HCT116 (cell line): ENCODE measurements around the gene PTPRZ1. TPM values are rescaled to one million over a fixed set of nuclear protein-coding genes. Genes with fewer than 3 reads are reported as not detected.

ENCODE experiments used
- ATAC-seq: fragments of 200-7000 bp; cut with Tn5 transposase; 2 replicates; pipeline ENCODE4 v1.9.1; 2020; ENCODE audit warnings: mild to moderate bottlenecking, moderate library complexity
- BruUV-seq: library from RNA; stranded (reverse); fragments of 400-500 nt; replicated peaks from 2 replicates; lab custom pipeline; 2021; lab: Mats Ljungman, UMichigan
- CTCF ChIA-PET: fragments of 300-600 bp; sonication (Branson Sonifier 250); formaldehyde crosslinking; loops from one replicate; lab custom pipeline; 2021; ENCODE audit warnings: antibody characterized with exemption; lab: Charles Lee
- POLR2A ChIA-PET: fragments of 300-600, 350-600 bp; sonication (Branson Sonifier 250); formaldehyde crosslinking; loops from one replicate; lab custom pipeline; 2021; ENCODE audit warnings: antibody characterized with exemption; lab: Charles Lee
- RAD21 ChIA-PET, 2 experiments: fragments of 300-600 bp; sonication (Branson Sonifier 250); formaldehyde crosslinking; loops; one replicate each; lab custom pipeline; 2023; ENCODE audit warnings: low total read pairs in 2 of 2; ENCODE audit not compliant: uncharacterized antibody in 2 of 2, unreplicated experiment in 2 of 2, low non-redundant PET in 1 of 2; lab: Charles Lee
- DNase-seq: peaks from one replicate; pipeline ENCODE4 v3.0.0-alpha.2; 2010; ENCODE audit warnings: low read depth, low spot score
- H2AFZ ChIP-seq: fragments of 200-600 bp; shearing (Covaris generic), sonication (generic); 2 replicates; pipeline ENCODE4 v1.6.1; 2017; ENCODE audit warnings: low read depth, mixed run types, mixed read lengths, antibody characterized with exemption, low read length; ENCODE audit not compliant: poor library complexity, severe bottlenecking
- H3K27ac ChIP-seq: 2 replicates; pipeline ENCODE4 v1.5.1; 2012; ENCODE audit warnings: low read depth, low read length
- H3K27me3 ChIP-seq: fragments of 200-600 bp; sonication (generic); 2 replicates; pipeline ENCODE4 v1.6.1; 2016; ENCODE audit warnings: mixed run types, low read length, mixed read lengths; ENCODE audit not compliant: insufficient read depth
- H3K36me3 ChIP-seq, 2 experiments: fragments of 200-500 bp in 1 of 2; fragments of 200-600 bp in 1 of 2; sonication (Bioruptor generic) in 1 of 2; sonication (generic) in 1 of 2; 2 replicates each; pipeline versions ENCODE4 v1.5.1 to v1.6.1; 2014 to 2016; ENCODE audit warnings: low read length in 2 of 2, inconsistent platforms in 1 of 2, mixed read lengths in 1 of 2, mixed run types in 1 of 2; ENCODE audit not compliant: insufficient read depth in 2 of 2, control insufficient read depth in 1 of 2
- H3K4me1 ChIP-seq, 2 experiments: fragments of 200-600 bp in 1 of 2; sonication (generic) in 1 of 2; 2 replicates each; pipeline versions ENCODE4 v1.5.1 to v1.6.1; 2012 to 2017; ENCODE audit warnings: low read length in 2 of 2, inconsistent platforms in 1 of 2, mild to moderate bottlenecking in 1 of 2, mixed read lengths in 1 of 2, mixed run types in 1 of 2, moderate library complexity in 1 of 2; ENCODE audit not compliant: insufficient read depth in 2 of 2, control insufficient read depth in 1 of 2
- H3K4me2 ChIP-seq: fragments of 200-600 bp; sonication (generic); 2 replicates; pipeline ENCODE4 v1.6.1; 2017; ENCODE audit warnings: mixed run types, low read length, mixed read lengths
- H3K4me3 ChIP-seq, 2 experiments: fragments of 200-600 bp in 1 of 2; sonication (generic) in 1 of 2; replicated peaks in 1 of 2; 2 replicates each; pipeline ENCODE4 v1.5.1; 2011 to 2016; ENCODE audit warnings: low read length in 2 of 2, control low read depth in 1 of 2, low read depth in 1 of 2, mild to moderate bottlenecking in 1 of 2, mixed read lengths in 1 of 2, mixed run types in 1 of 2
- H3K79me2 ChIP-seq: fragments of 200-600 bp; sonication (generic); 2 replicates; pipeline ENCODE4 v1.6.1; 2017; ENCODE audit warnings: mild to moderate bottlenecking, mixed run types, low read length, moderate library complexity, mixed read lengths; ENCODE audit not compliant: insufficient read depth
- H3K9ac ChIP-seq: fragments of 200-600 bp; sonication (generic); 2 replicates; pipeline ENCODE4 v1.6.1; 2016; ENCODE audit warnings: low read length, mixed read lengths
- H3K9me2 ChIP-seq: fragments of 200-600 bp; sonication (generic), shearing (Covaris generic); 2 replicates; pipeline ENCODE4 v1.6.1; 2017; ENCODE audit warnings: mixed run types, mild to moderate bottlenecking, moderate library complexity; ENCODE audit not compliant: insufficient read depth
- H3K9me3 ChIP-seq, 2 experiments: fragments of 200-500 bp in 1 of 2; fragments of 200-600 bp in 1 of 2; sonication (Bioruptor generic) in 1 of 2; sonication (generic) in 1 of 2; 2 replicates each; pipeline ENCODE4 v1.6.1; 2014 to 2017; ENCODE audit warnings: low read length in 2 of 2, mixed read lengths in 2 of 2, inconsistent platforms in 1 of 2, low read depth in 1 of 2, mild to moderate bottlenecking in 1 of 2, mixed run types in 1 of 2, moderate library complexity in 1 of 2; ENCODE audit not compliant: control insufficient read depth in 1 of 2, insufficient read depth in 1 of 2
- H4K20me1 ChIP-seq: fragments of 200-600 bp; sonication (generic), shearing (Covaris generic); 2 replicates; pipeline ENCODE4 v1.6.1; 2017; ENCODE audit warnings: mixed run types, mild to moderate bottlenecking, moderate library complexity; ENCODE audit not compliant: insufficient read depth
- CEBPB ChIP-seq: IDR thresholded peaks from 2 replicates; pipeline ENCODE4 v1.6.1; 2012; ENCODE audit warnings: low read depth
- EGR1 ChIP-seq: IDR thresholded peaks from 2 replicates; pipeline ENCODE4 v1.6.1; 2012; ENCODE audit warnings: low read depth
- ELF1 ChIP-seq: IDR thresholded peaks from 2 replicates; pipeline ENCODE4 v1.6.1; 2012; ENCODE audit warnings: low read depth, borderline replicate concordance
- EZH2 ChIP-seq: fragments of 200-600 bp; sonication (generic); IDR thresholded peaks from 2 replicates; pipeline ENCODE4 v1.6.1; 2017; ENCODE audit warnings: antibody characterized with exemption, mixed run types
- EZH2phosphoT487 ChIP-seq: fragments of 200-600 bp; IDR thresholded peaks from 2 replicates; pipeline ENCODE4 v1.6.1; 2018; ENCODE audit warnings: antibody characterized with exemption, borderline replicate concordance
- JUND ChIP-seq: IDR thresholded peaks from 2 replicates; pipeline ENCODE4 v1.6.1; 2012
- POLR2A ChIP-seq: IDR thresholded peaks from 2 replicates; pipeline ENCODE4 v1.7.0; 2011; ENCODE audit warnings: borderline replicate concordance; ENCODE audit not compliant: insufficient read depth, insufficient read length; ENCODE audit errors: extremely low read depth
- POLR2AphosphoS5 ChIP-seq: IDR thresholded peaks from 2 replicates; pipeline ENCODE4 v1.6.1; 2011; ENCODE audit warnings: mild to moderate bottlenecking, low read depth, low read length, moderate library complexity
- RAD21 ChIP-seq: IDR thresholded peaks from 2 replicates; pipeline ENCODE4 v1.6.1; 2012; ENCODE audit warnings: low read depth, mild to moderate bottlenecking
- REST ChIP-seq: IDR thresholded peaks from 2 replicates; pipeline ENCODE4 v1.6.1; 2012; ENCODE audit warnings: low read depth
- SP1 ChIP-seq: IDR thresholded peaks from 2 replicates; pipeline ENCODE4 v1.6.1; 2012; ENCODE audit warnings: low read depth
- SRF ChIP-seq: IDR thresholded peaks from 2 replicates; pipeline ENCODE4 v1.6.1; 2012; ENCODE audit warnings: low read depth
- YY1 ChIP-seq: IDR thresholded peaks from 2 replicates; pipeline ENCODE4 v1.6.1; 2011; ENCODE audit warnings: low read length, low read depth, moderate library complexity, mild to moderate bottlenecking; ENCODE audit not compliant: insufficient replicate concordance; ENCODE audit errors: extremely low read depth
- ZFX ChIP-seq: fragments of 450-650 bp; IDR thresholded peaks from 2 replicates; pipeline ENCODE4 v1.6.1; 2017
- intact Hi-C: fragments of 100-400 bp; cut with micrococcal nuclease; formaldehyde crosslinking; loops from 2 replicates; pipeline ENCODE4 v1.10.0; 2022
- total RNA-seq: library from RNA; stranded (reverse); gene quantifications from one replicate; pipeline ENCODE4 v1.2.1, GENCODE V29; 2021; ENCODE audit not compliant: unreplicated experiment
- TF ChIP-seq, protein P1 (sequence below): IDR thresholded peaks from 2 replicates; pipeline ENCODE4 v1.6.1; 2011; ENCODE audit warnings: mild to moderate bottlenecking, low read length, moderate library complexity; ENCODE audit not compliant: insufficient replicate concordance; ENCODE audit errors: extremely low read depth

PTPRZ1 gene
- total RNA-seq, 1 experiment from 2014 or later, result 0.25 TPM

- no peak overlapping the region for H3K4me2 ChIP-seq
- no peak overlapping the region for H2AFZ ChIP-seq
- DNase-seq, result no peak
- no peaks in the 10 kb centered on the region for H3K27me3 ChIP-seq
- POLR2A ChIA-PET, result no interaction called here
- no peak overlapping the region for H3K27ac ChIP-seq
- TF ChIP-seq RAD21 (no peak), SRF (no peak), ELF1 (no peak), EZH2phosphoT487 (no peak), EZH2 (no peak), JUND (no peak), POLR2AphosphoS5 (no peak), YY1 (no peak), EGR1 (no peak), POLR2A (no peak), ZFX (no peak), CEBPB (no peak), SP1 (no peak), REST (no peak)
- TF ChIP-seq, protein P1, sequence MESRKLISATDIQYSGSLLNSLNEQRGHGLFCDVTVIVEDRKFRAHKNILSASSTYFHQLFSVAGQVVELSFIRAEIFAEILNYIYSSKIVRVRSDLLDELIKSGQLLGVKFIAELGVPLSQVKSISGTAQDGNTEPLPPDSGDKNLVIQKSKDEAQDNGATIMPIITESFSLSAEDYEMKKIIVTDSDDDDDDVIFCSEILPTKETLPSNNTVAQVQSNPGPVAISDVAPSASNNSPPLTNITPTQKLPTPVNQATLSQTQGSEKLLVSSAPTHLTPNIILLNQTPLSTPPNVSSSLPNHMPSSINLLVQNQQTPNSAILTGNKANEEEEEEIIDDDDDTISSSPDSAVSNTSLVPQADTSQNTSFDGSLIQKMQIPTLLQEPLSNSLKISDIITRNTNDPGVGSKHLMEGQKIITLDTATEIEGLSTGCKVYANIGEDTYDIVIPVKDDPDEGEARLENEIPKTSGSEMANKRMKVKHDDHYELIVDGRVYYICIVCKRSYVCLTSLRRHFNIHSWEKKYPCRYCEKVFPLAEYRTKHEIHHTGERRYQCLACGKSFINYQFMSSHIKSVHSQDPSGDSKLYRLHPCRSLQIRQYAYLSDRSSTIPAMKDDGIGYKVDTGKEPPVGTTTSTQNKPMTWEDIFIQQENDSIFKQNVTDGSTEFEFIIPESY, result no peak
- BruUV-seq, result no TSS peak
- no peaks in the 10 kb centered on the region for H4K20me1 ChIP-seq
- no peaks in the 10 kb centered on the region for H3K9me2 ChIP-seq
- no peak for ATAC-seq
- no peaks in the 10 kb centered on the region for H3K9me3 ChIP-seq
- RAD21 ChIA-PET, result no interaction called here
- H3K9ac ChIP-seq, result no peak overlapping the region
- no peak overlapping the region for H3K4me3 ChIP-seq
- H3K36me3 ChIP-seq, result no peaks in the 10 kb centered on the region
- no peaks in the 10 kb centered on the region for H3K79me2 ChIP-seq
- intact Hi-C loops, result no loop called here
- H3K4me1 ChIP-seq, result peaks cover 0 to 5% of the 10 kb centered on the region in 2 experiments; a peak in 1 of 4 replicates
- CTCF ChIA-PET, result no interaction called here
These were observed 94.0 kb downstream of the PTPRZ1 start for GRCh38 chr7:121966935-121967332.
